ENCODE results near the gene TPMT.
"Not testable (repeated sequence)": the region's sequence is repeated elsewhere in the genome, so short reads cannot be mapped to it uniquely, and the experiment has no call there.

Gene TPMT

DNA sequence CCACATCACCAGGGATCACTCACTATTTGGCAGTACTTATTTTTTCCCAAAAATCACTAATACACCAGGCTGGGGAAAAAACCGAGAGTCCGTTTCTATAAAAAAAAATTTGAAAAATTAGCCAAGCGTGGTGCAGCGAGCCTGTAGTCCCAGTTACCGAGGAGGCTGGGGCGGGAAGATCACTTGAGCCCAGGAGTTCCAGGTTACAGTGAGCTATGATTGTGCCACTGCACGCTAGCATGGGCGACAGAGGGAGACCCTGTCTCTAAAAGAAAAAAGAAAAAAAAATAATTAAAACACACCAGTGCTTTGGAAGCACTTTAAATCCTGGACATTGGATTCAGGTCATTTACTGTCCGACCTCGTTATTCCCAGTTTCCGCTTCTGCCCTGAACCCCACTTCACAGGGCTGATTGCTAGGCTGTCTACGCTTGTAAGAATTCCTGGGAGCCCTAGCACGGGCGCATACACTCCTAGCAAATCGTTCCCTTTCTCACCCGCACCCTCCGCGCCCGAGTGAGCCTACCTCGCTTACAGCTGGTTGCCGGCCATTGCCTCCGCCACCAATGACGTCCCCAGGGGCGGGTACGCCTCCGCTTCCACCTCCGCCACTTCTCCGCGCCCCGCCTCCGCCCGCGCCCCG lies at the start of gene TPMT:
TPMT (minus strand) TSS at position 571 of the 643 bp plus-strand sequence. CDS start 5,950 bp downstream, outside the sequence.
- DNase-seq: peak; percentile 33

DNA sequence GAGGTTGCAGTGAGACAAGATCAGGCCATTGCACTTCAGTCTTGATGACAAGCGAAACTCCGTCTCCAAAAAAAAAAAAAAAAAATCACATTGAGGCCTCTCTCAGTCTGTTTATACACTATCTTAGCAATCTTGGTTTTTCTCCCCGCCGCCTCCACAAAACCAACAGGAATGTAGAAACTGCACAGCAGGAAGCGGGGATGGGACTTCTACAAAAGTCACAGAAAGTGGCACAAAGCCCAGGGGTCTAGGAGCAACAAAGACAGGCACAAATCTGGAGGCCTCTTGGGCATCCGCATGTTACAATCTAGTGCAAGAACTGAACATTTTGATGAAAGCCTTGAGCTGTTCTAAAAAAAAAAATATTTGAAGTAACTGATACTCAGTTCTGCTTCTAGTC lies 48.9 kb upstream of the TPMT start:
- no peak for DNase-seq

DNA sequence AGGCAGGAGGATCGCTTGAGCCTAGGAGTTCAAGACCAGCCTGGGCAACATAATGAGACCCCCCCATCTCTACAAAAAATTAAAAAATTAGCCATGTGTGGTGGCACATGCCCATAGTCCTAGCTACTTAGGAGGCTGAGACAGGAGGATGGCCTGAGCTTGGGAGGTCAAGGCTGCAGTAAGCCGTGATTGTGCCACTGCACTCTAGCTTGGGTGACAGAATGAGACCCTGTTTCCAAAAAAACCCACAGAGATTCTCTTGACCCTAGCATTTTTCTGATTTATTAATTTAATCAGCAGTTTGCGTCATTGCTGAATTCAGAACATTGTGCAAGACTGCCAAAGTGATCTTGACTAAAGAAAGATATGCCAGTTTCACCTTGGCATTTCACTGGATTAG lies 37.1 kb upstream of the TPMT start:
- no peak for DNase-seq

DNA sequence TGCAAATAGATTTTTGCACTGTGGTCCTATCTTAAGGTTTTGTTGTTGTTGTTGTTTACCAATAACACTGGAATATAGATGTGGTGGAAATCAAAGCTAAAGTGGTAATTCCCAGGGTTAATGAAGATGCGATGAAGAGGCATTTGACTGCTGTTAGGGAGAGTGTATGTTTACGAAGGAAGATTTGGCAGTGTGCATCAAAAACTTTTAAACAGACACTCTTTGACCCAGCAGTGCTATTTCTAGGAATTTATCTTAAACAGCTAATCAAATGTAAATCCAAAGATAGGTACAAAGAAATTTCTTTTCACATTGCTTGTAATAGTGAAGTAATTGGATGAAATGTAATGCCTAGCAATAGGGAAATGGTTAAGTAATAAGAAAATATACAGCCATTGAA lies 34.3 kb upstream of the TPMT start:
- no peak for DNase-seq

DNA sequence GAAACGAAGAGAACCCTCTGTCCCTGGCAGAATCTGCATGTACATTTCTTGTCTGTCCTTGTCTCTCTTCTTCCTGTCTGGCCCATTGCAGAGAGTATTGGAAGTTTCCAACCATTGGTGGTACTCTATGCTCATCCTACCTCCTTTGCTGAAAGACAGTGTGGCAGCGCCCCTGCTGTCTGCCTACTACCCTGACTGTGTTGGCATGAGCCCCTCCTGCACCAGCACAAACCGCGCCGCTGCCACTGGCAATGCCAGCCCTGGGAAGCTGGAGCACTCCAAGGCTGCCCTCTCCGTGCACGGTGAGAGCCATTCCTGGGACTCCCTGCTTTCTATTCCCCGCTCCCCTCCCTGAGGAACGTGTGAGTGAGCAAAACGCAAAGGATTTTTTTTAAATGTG lies 32.8 kb upstream of the TPMT start:
- DNase-seq: no peak

DNA sequence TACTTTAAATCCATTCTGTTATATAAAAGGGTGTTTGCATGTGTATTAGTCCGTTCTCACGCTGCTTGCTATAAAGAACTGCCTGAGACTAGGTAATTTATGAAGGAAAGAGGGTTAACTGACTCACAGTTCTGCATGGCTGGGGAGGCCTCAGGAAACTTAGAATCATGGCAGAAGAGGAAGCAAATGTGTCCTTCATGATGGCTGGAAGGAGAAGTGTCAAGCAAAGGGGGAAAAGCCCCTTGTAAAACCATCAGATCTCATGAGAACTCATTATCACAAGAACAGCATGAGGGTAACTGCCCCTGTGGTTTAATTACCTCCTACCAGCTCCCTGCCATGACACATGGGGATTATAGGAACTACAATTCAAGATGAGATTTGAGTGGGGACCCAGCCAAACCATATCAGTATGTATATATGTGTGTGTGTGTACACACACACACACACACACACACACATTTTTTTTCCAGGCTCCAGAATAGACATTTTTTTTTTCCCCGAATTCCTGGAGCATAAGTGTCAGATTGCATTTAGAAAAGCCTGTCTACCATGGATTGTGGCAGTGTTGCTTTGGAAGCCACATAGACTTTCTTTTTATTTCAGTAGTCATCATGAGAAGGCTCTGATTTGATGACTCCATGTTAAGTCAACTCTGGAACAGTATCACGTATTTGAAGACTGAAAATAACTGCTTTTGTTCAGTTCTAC lies 31.8 kb upstream of the TPMT start:
- DNase-seq: no peak

DNA sequence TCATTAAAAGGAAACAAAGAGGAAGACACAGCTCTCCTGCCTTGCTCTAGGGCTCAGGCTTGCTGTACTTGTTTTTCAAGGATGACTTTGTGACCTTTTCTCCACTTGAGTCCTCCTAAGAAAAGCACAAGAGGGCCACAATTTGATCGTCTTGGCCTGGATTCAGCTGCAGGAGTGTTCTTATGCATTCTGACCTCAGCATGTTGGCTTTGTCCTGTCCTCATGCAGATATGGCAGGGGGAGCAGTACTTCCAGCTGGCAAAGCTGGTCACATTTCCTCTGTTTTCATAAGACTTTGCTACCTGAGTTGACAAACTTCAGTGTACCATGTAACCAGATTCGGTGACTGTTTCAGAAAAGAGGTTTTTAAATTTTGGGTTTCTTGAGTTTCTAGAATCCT lies 31.2 kb upstream of the TPMT start:
- no peak for DNase-seq

DNA sequence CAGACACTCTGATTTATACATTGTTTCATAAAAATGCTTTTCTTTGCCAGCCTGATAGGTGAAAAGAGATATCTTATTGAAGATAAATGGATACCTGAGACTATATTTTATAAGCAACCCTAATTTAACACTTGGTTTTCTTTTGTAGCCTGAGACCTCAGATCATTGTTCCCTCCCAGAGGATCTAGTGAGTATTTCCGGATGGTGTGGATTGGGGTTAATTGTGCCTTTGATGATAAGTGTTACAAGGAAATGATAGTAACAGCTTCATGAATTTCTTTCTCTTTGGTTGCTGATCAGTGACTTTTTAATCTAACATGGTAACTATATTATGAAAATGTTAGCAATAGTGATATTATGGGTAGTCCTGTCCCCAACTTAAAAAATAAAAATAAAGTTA lies 30.7 kb upstream of the TPMT start:
- no peak for DNase-seq

DNA sequence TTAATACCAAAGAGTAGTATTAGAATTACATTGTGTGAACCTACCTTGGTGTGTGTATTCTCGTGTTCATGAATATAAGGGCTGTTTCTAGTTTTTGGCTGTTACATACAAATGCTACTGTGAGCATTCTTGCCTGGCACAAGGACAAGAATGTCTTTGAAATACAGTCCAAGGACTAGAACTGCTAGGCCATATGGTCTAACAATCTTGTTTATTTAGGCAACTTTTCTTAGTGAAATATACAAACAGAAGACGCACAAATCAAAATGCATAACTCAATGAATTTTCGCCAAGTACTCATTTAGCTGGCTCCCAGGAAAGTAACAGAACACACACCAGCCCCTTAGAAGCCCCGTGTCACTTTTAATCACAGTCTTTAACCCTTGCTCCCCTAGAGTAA lies 28.9 kb upstream of the TPMT start:
- DNase-seq: no peak

DNA sequence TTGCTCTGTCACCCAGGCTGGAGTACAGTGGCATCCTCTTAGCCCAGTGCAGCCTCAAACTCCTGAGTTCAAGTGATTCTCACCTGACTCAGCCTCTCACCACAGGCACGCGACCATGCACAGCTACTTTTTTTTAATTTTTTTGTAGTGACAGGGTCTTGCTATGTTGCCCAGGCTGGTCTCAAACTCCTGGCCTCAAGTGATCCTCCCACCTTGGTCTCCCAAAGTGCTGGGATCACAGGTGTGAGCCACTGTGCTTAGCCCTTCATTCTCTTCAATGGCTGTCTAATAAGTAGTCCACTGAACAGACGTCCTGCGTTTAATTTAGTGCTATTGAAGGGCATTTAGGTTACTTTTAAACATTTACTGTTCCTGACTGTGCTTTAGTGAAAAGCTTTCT lies 27.7 kb upstream of the TPMT start:
- DNase-seq: no peak

DNA sequence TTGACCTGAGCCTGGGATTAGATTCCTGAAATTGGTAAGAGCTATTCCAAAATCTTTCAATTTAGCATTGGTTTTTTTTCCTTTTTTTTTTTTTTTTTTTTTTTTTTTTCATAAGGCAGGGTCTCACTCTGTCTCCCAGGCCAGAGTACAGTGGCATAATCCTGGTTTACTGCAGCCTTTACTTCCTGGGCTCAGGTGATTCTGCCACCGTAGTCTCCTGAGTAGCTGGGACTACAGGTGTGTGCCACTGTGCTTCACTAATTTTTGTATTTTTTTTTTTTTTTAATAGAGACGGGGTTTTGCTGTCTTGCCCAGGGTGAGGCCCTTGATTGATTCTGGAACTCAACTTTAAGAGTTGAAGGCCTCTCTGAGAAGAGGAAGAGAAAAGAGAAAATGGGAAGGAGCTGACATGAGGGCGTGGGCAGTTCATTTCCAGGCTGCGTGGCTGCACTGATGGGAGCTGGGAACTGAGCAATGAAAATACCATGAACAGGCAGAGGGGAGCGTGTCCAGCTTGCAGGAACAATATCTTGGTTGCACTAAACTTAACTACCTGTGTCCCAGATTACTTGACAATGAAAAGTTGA lies 25.0 kb upstream of the TPMT start:
- DNase-seq: no peak

DNA sequence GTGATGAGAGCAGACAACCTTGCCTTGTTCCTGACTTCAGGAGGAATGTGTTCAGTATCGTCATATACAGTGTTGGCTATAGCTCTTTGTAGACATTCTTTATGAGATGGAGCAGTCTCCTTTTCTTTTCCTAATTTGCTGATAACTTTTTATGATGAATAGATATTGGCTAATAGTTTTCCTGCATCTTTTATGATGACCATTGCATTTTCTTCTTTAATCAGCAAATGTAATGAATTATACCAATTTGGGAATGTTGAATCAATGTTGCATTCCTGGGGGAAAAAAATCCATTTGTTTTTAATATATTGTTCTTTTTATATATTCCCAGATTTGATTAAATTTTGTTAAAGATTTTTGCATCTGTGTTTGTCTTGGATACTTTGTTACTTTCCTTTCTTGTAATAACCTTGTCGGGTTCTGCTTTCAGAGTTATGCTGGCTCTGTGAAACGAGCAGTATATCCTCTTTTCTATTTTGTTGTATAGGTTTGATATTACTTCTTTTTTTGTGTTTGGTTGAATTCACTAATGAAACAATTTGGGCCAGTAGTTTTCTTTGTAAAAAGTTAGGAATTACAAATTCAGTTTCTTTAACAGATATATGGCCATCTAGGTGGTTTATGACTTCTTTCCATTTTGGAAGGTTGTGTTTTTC lies 24.2 kb upstream of the TPMT start:
- no peak for DNase-seq

DNA sequence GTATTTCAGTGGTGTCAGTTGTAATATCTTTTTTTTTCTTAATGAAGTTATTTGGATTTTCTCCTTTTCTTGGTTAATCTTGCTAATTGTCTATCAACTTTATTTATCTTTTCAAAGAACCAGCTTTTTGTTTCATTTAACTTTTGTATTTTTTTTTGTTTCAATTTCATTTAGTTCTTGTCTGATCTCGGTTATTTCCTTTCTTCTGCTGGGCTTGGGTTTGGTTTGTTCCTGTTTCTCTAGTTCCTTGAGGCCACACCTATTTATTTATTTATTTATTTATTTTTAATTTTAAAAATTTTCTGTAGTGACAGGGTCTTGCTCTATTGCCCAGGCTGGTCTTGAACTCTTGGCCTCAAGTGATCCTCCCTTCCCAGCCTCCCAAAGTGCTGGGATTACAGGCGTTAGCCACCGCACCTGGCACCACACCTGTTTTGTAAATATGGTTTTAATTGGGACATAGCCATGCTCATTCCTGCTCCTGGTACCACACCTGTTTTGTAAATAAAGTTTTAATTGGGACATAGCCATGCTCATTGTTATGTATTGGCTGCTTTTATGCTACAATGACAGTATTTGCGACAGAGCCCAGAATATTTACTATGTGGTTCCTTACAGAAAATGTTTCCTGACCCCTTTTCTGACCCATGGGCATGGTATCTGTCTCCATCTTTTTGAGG lies 22.5 kb upstream of the TPMT start:
- DNase-seq: no peak

DNA sequence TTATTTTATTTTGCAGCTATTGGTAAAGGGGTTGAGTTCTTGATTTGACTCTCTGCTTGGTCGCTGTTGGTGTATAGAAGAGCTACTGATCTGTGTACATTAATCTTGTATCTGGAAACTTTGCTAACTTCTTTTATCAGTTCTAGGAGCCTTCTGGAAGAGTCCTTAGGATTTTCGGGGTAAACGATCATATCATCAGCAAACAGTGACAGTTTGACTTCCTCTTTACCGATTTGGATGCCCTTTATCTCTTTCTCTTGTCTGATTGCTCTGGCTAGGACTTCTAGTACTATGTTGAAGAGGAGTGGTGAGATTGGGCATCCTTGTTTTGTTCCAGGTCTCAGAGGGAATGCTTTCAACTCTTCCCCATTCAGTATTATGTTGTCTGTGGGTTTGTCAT lies 21.3 kb upstream of the TPMT start:
- not testable (repeated sequence) for DNase-seq

DNA sequence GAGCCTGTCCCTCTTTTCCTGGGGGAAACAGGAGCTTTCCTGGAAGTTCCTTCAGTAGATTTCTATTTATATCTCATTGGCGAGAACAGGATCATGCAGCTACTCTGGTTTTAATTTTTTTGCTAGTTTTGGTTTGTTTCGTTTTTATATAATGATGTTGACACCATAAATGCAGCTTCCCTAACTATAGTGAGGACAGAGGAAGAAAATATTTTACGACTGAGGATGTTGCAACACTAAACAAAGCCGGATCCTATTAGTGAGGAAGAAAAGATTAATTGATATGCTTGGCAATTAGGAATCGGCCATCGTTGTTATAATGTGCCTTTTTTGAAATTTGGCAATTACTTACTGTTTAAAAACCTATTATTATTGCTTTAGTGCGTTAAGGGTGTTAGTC lies 17.0 kb upstream of the TPMT start:
- DNase-seq: no peak

DNA sequence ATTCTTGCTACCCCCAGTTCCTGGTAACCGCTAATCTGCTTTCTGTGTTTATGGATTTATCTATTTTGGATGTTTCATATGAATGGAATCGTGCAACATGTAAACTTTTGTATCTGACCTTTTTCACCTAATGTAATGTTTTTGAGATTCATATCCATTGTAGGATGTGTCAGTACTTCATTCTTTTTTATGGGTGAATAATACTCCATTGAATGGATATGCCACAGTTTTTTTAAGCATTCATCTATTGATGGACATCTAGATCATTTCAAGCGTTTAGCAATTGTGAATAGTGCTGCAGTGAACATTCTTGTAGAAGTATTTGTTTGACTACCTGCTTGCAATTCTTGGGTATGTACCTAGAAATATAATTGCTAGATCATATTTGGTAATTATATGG lies 13.4 kb upstream of the TPMT start:
- DNase-seq: no peak

DNA sequence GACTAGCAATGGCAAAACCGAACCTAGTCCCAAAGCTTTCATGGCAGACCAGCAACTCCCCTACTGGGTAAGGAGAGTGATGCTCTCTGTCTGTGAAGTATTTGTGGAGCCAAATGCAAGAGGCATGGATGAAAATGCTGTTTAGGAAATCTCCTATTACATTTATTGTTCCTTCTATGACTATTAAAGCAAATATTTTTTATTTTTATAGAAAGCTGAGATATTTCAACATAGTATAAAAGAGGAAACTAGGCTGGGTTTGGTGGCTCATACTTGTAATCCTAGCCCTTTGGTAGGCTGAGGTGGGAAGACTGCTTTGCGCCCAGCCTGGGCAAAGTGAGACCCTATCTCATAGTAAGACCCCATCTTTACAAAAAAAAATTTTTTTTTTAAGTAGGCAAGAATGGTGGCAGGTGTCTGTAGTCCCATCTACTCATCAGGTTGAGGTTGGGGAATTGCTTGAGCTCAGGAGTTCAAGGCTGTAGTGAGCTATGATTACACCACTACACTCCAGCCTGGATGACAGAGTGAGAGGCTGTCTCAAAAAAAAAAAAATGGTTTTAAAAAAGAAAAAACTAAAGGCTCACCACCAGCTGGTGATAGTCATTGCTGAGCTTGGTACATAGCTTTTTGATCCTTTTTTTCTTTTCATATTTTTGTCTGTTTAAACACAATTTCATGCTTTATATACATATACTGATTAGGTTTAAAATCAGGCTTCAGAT lies 11.6 kb upstream of the TPMT start:
- DNase-seq: no peak

DNA sequence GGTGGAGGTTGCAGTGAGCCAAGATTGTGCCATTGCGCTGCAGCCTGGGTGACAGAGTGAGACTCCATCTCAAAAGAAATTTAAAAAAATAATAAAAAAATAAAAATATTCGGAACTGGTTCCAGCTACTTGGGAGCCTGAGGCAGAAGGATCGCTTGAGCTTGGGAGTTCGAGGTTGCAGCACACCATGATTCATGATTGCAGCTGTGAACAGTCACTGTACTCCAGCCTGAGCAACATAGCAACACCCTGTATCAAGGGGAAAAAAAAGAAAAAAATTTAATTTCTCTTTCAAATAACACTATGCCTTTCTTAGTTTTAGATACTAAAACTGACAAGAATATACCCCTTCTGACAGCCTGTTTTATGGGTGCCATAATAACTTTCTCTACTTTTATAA lies 10.9 kb upstream of the TPMT start:
- DNase-seq: no peak

DNA sequence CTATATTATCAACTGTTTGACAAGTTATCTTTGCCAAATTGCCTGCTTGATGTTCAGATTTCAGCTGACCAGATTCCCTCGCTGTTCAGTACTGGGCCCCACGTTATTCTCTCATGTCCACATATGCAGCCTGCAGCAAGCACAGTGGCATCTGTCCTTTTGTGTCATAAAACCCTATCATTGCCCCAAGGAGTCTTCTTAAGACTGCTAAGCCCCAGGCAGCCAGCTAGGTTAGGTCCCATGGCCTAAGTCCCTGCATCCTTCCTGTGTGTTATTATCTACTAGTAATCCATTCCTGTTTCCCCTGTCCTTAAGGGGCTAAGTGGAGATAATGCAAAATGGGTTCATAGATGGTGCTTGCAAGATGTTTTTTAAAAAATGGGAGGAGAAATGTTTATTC lies 7.5 kb upstream of the TPMT start:
- no peak for DNase-seq

DNA sequence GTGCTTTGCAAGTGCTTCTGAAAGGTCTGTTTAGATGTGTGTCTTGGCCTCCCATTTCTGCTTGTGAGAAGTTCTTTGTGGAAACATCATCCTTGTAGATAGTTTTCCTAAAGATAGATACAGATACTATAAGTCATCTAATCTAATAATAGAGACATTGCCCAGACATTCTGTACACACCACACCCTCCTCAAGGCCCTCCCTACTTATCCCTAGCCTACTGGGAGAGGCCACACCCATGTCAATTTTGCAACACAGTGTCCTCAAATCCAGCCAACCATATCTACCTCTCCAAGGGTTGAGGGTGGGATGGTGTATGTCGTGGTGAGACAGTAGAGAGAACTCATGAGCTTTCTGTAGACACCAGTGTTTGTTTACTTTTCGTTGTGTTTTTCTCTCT lies 6.6 kb upstream of the TPMT start:
- DNase-seq: peak; percentile 62

DNA sequence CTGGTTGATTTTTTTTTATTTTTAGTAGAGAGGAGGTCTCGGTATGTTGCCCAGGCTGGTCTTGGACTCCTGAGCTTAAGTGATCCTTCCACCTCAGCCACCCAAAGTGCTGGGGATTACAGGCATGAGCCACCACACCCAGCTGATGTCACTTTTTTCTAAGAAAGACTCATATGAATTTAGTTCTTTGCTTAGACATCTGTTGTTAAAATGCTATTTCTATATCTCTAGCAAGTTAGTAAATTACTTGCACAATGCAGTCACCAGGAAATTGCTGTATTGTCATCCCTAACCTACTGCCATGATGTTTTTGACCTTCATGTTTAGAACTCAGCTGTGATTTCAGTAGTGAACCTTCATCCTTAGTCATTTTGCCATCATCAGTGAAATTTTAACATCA lies 6.0 kb upstream of the TPMT start:
- DNase-seq: no peak

DNA sequence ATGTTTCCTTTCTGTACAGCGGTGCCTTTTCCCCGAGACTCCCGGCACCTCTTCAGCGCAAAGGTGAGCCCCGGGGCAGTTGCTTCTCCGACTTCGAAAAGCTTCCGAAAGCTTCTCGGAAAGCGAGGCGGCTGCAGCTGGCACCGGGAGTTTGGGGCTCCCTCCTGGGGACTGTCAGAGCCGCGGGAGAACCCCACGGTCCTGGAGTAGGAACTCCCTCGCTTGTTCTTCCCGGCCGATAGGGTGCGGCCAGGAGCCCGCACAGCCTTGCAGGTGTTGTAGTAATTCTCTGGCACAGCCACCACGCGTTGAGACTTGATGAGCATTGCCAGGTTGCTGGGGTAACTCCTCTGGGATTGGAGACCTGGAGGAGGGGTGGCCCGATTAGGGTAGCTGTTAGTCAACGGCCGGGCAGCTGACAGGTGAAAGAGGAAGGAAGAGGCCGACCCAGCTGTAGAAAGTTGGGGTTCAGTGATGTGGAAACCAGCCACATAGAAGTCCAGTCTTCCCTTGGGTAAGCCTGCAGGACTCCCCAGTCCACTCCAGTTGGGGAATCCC lies 1.1 kb upstream of the TPMT start:
- DNase-seq: peak; percentile 61
